Hepatocyte (in vitro differentiated cells): Measurements from ENCODE around the gene PRSS38.

Source experiments
- CTCF ChIP-seq: fragments of 200-600 bp; sonication (generic); IDR thresholded peaks from 2 replicates; pipeline ENCODE4 v1.5.1; 2016; ENCODE audit warnings: antibody characterized with exemption, mild to moderate bottlenecking; ENCODE audit not compliant: poor library complexity
- EZH2 ChIP-seq: fragments of 200-600 bp; sonication (generic); IDR thresholded peaks from 2 replicates; pipeline ENCODE4 v1.6.1; 2016; ENCODE audit warnings: antibody characterized with exemption, mild to moderate bottlenecking, borderline replicate concordance

- TF ChIP-seq CTCF: no peak
- TF ChIP-seq EZH2: no peak
These were observed 44.7 kb upstream of the PRSS38 start for GRCh38 chr1:227770812-227771211.
